Adrenal gland (tissue), 5 donors: ENCODE results near the gene CWC27.

Experiments
- POLR2A ChIP-seq, 2 donors: fragments of 450-650 bp; IDR thresholded peaks; one replicate each; pipeline ENCODE4 v1.6.1; 2017; ENCODE audit warnings: antibody characterized with exemption in 2 of 2, mild to moderate bottlenecking in 2 of 2, moderate library complexity in 1 of 2
- TF ChIP-seq, protein P1 (sequence below), 6 experiments: fragments of 450-650 bp in 4 of 6; fragments of 200-600 bp in 2 of 6; sonication (generic) in 1 of 6; IDR thresholded peaks; 1 replicate in 5 of 6; 2 replicates in 1 of 6; pipeline versions ENCODE4 v1.5.1 to v1.8.0; 2016 to 2021; ENCODE audit warnings: antibody characterized with exemption in 6 of 6, mild to moderate bottlenecking in 2 of 6, moderate library complexity in 1 of 6
- donor health status: DM: no; HTN: no; CAD: no.

DNA sequence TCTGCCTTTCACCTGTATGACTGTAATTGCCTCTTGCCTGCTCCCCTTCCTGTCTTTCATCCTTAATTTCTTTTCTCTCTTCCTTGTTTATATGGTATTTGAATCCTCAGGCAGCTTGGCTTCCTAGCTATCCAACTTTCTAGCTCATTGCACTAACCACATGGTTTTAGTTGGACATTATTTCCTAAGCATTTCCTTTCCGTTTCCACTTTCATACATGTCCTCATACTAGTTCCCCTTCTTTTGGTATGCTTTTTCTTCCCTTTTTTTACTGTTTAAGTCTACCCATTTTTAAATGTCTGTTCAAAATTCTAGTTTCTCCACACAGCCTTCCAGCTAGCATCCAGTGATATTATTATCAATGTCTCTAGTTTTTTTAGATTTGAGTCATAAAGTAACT lies 6.6 kb downstream of the CWC27 start:
- TF ChIP-seq POLR2A (IDR thresholded peaks at IDR 0.05): no peak
- TF ChIP-seq, protein P1, sequence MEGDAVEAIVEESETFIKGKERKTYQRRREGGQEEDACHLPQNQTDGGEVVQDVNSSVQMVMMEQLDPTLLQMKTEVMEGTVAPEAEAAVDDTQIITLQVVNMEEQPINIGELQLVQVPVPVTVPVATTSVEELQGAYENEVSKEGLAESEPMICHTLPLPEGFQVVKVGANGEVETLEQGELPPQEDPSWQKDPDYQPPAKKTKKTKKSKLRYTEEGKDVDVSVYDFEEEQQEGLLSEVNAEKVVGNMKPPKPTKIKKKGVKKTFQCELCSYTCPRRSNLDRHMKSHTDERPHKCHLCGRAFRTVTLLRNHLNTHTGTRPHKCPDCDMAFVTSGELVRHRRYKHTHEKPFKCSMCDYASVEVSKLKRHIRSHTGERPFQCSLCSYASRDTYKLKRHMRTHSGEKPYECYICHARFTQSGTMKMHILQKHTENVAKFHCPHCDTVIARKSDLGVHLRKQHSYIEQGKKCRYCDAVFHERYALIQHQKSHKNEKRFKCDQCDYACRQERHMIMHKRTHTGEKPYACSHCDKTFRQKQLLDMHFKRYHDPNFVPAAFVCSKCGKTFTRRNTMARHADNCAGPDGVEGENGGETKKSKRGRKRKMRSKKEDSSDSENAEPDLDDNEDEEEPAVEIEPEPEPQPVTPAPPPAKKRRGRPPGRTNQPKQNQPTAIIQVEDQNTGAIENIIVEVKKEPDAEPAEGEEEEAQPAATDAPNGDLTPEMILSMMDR (IDR thresholded peaks at IDR 0.05): no peak
